K562 (cell line): ENCODE measurements around the gene TAOK2. TPM values are rescaled to one million over a fixed set of nuclear protein-coding genes. Genes with fewer than 3 reads are reported as not detected.

ENCODE experiments used
- CC2D1A ChIP-seq: fragments of 450-650 bp; IDR thresholded peaks from 2 replicates; pipeline ENCODE4 v1.6.1; 2017; ENCODE audit warnings: mild to moderate bottlenecking
- FOXJ2 ChIP-seq: fragments of 200-800 bp; sonication (Bioruptor generic); IDR thresholded peaks from 2 replicates; pipeline ENCODE4 v1.6.1; 2016; ENCODE audit warnings: missing genetic modification characterization, missing compliant biosample characterization
- HCFC1 ChIP-seq: IDR thresholded peaks from 2 replicates; pipeline ENCODE4 v1.6.1; 2012; ENCODE audit warnings: low read depth, low read length, improper control_type of control experiment
- HNRNPLL ChIP-seq: fragments of 200-400 bp; formaldehyde crosslinking; IDR thresholded peaks from 2 replicates; pipeline ENCODE4 v1.6.1; 2017; ENCODE audit warnings: low read length, low read depth, mild to moderate bottlenecking; ENCODE audit not compliant: poor library complexity, severe bottlenecking
- JUN ChIP-seq, 2 experiments: sonication (generic) in 1 of 2; formaldehyde crosslinking in 1 of 2; IDR thresholded peaks; 2 replicates each; pipeline versions ENCODE4 v1.6.1 to v1.8.0; 2012 to 2022; ENCODE audit warnings: borderline replicate concordance in 2 of 2, mild to moderate bottlenecking in 2 of 2, improper control_type of control experiment in 1 of 2, low read depth in 1 of 2, low read length in 1 of 2, missing genetic modification reagents in 1 of 2
- PHB ChIP-seq: fragments of 250-450 bp; sonication (Bioruptor Pico); IDR thresholded peaks from 2 replicates; pipeline ENCODE4 v1.5.0; 2021
- RBM14 ChIP-seq: fragments of 200-400 bp; formaldehyde crosslinking; IDR thresholded peaks from 2 replicates; pipeline ENCODE4 v1.6.1; 2018; ENCODE audit warnings: low read depth, mild to moderate bottlenecking, low read length, moderate library complexity, borderline replicate concordance; ENCODE audit not compliant: insufficient read depth
- U2AF2 ChIP-seq: fragments of 200-400 bp; formaldehyde crosslinking; optimal IDR thresholded peaks from 2 replicates; pipeline ENCODE3; 2017; ENCODE audit warnings: low read depth, mild to moderate bottlenecking, low read length
- ZNF263 ChIP-seq: sonication (generic); formaldehyde crosslinking; IDR thresholded peaks from 2 replicates; pipeline ENCODE4 v1.8.0; 2022; ENCODE audit warnings: mild to moderate bottlenecking, missing genetic modification reagents, borderline replicate concordance
- ZNF444 ChIP-seq: fragments of 250-450 bp; sonication (Bioruptor Pico); IDR thresholded peaks from 2 replicates; pipeline ENCODE4 v1.4.0; 2020; ENCODE audit warnings: mild to moderate bottlenecking, moderate library complexity
- polyA plus RNA-seq, 8 experiments: library from polyadenylated mRNA; depleted of rRNA in 4 of 8; stranded (reverse) in 5 of 8; unstranded in 3 of 8; fragments of >200 nt; fragmentation: Nextera tagmentation in 2 of 8; fragmentation: Illumina TruSeq in 1 of 8; extraction: Ambion mirVana in 2 of 8; extraction: Trizol in 1 of 8; gene quantifications; 2 replicates each; pipeline versions ENCODE4 v1.2.1 to v1.2.3, GENCODE V29; 2011 to 2014; ENCODE audit warnings: inconsistent platforms in 1 of 8, missing spikeins in 1 of 8
- total RNA-seq, 7 experiments: library from RNA; depleted of rRNA in 6 of 7; stranded (reverse); fragments of >200 nt in 6 of 7; fragmentation: Illumina TruSeq in 2 of 7; extraction: Trizol in 2 of 7; gene quantifications; 2 replicates each; pipeline versions ENCODE4 v1.2.1 to v1.2.3, GENCODE V29; 2011 to 2021; ENCODE audit warnings: low replicate concordance in 1 of 7
- TF ChIP-seq, protein P1 (sequence below): fragments of 450-650 bp; formaldehyde crosslinking; IDR thresholded peaks from 2 replicates; pipeline ENCODE4 v1.4.0; 2020; ENCODE audit warnings: mild to moderate bottlenecking, mixed read lengths
- TF ChIP-seq, protein P2 (sequence below), 2 experiments: fragments of 450-650 bp; formaldehyde crosslinking in 1 of 2; IDR thresholded peaks; 2 replicates each; pipeline versions ENCODE4 v1.4.0 to v1.6.1; 2014 to 2020; ENCODE audit warnings: mild to moderate bottlenecking in 2 of 2, borderline replicate concordance in 1 of 2, low read depth in 1 of 2
- TF ChIP-seq, protein P3 (sequence below): fragments of 150-350 bp; conservative IDR thresholded peaks from 2 replicates; pipeline ENCODE4 v1.6.1; 2014; ENCODE audit warnings: low read length

The TAOK2 gene
- total and polyA plus RNA-seq, 9 of the 15 experiments (the other 6 are each of a cell fraction or from before 2014, with no cell fraction given) = 0.10 to 41.8 (median 13.7) TPM

DNA sequence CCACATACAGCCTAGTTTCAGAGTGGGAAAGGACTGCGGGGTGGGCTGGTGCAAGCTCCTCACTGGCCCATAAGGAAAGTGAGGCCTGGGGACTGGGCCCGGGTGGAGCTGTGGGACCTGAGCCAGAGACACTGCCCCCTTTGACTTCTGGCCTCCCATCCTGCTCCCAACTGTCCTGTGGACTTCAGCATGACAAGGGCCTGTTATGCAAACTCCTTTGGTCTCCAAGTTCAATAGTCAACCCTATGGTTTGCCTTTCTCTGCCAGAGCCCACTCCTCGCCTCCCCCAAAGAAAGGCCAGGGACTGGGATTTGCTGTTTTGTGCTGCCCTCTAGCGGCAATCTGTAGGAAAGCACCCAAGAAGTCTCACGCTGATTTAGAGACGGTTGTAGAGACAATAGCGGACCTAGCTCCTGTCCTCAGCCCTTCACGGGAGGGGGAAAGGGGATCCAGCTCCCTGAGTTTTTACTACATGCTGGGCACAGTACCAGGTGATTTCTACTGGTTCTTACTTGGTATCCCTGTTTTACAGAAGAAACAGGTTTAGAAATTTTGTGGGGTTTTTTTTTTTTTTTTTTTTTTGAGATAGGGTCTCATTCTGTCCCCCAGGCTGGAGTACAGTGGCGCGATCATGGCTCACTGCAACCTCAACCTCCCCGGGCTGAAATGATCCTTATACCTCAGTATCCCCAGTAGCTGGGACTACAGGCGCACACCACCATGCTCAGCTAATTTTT lies 58.6 kb downstream of the TAOK2 start (continued):
- TF ChIP-seq ZNF263 (CRISPR knock-in tag) (0 out of 2 replicates have a peak, but pooled peaks have one; percentile 19), RBM14 (no peak), FOXJ2 (tag) (no peak), PHB (CRISPR knock-in tag) (no peak), JUN (IDR thresholded peaks at IDR 0.05; ENCODE audit: borderline replicate concordance, low read depth, low read length) (0 out of 2 replicates have a peak, but pooled peaks have one; percentile 14), JUN (CRISPR knock-in tag; IDR thresholded peaks at IDR 0.05; ENCODE audit: borderline replicate concordance) (no peak), U2AF2 (no peak), HNRNPLL (no peak), ZNF444 (CRISPR knock-in tag) (no peak), HCFC1 (0 out of 2 replicates have a peak, but pooled peaks have one; percentile 21), CC2D1A (0 out of 2 replicates have a peak, but pooled peaks have one; percentile 47)
- TF ChIP-seq, protein P1, sequence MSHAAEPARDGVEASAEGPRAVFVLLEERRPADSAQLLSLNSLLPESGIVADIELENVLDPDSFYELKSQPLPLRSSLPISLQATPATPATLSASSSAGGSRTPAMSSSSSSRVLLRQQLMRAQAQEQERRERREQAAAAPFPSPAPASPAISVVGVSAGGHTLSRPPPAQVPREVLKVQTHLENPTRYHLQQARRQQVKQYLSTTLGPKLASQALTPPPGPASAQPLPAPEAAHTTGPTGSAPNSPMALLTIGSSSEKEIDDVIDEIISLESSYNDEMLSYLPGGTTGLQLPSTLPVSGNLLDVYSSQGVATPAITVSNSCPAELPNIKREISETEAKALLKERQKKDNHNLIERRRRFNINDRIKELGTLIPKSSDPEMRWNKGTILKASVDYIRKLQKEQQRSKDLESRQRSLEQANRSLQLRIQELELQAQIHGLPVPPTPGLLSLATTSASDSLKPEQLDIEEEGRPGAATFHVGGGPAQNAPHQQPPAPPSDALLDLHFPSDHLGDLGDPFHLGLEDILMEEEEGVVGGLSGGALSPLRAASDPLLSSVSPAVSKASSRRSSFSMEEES (CRISPR knock-in tag) = no peak
- TF ChIP-seq, protein P2, sequence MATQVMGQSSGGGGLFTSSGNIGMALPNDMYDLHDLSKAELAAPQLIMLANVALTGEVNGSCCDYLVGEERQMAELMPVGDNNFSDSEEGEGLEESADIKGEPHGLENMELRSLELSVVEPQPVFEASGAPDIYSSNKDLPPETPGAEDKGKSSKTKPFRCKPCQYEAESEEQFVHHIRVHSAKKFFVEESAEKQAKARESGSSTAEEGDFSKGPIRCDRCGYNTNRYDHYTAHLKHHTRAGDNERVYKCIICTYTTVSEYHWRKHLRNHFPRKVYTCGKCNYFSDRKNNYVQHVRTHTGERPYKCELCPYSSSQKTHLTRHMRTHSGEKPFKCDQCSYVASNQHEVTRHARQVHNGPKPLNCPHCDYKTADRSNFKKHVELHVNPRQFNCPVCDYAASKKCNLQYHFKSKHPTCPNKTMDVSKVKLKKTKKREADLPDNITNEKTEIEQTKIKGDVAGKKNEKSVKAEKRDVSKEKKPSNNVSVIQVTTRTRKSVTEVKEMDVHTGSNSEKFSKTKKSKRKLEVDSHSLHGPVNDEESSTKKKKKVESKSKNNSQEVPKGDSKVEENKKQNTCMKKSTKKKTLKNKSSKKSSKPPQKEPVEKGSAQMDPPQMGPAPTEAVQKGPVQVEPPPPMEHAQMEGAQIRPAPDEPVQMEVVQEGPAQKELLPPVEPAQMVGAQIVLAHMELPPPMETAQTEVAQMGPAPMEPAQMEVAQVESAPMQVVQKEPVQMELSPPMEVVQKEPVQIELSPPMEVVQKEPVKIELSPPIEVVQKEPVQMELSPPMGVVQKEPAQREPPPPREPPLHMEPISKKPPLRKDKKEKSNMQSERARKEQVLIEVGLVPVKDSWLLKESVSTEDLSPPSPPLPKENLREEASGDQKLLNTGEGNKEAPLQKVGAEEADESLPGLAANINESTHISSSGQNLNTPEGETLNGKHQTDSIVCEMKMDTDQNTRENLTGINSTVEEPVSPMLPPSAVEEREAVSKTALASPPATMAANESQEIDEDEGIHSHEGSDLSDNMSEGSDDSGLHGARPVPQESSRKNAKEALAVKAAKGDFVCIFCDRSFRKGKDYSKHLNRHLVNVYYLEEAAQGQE (IDR thresholded peaks at IDR 0.05; ENCODE audit: borderline replicate concordance) = peak; percentile 61
- TF ChIP-seq, protein P2 (CRISPR knock-in tag; IDR thresholded peaks at IDR 0.05; ENCODE audit: low read depth) = no peak
- TF ChIP-seq, protein P3, sequence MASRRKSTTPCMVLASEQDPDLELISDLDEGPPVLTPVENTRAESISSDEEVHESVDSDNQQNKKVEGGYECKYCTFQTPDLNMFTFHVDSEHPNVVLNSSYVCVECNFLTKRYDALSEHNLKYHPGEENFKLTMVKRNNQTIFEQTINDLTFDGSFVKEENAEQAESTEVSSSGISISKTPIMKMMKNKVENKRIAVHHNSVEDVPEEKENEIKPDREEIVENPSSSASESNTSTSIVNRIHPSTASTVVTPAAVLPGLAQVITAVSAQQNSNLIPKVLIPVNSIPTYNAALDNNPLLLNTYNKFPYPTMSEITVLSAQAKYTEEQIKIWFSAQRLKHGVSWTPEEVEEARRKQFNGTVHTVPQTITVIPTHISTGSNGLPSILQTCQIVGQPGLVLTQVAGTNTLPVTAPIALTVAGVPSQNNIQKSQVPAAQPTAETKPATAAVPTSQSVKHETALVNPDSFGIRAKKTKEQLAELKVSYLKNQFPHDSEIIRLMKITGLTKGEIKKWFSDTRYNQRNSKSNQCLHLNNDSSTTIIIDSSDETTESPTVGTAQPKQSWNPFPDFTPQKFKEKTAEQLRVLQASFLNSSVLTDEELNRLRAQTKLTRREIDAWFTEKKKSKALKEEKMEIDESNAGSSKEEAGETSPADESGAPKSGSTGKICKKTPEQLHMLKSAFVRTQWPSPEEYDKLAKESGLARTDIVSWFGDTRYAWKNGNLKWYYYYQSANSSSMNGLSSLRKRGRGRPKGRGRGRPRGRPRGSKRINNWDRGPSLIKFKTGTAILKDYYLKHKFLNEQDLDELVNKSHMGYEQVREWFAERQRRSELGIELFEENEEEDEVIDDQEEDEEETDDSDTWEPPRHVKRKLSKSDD = 0 out of 2 replicates have a peak, but pooled peaks have one; percentile 65
